ENCODE results near the gene KLK8.
"Not testable (repeated sequence)": the region's sequence is repeated elsewhere in the genome, so short reads cannot be mapped to it uniquely, and the experiment has no call there.

Gene KLK8

GRCh38 chr19:50982186-50982585 lies 19.2 kb downstream of the KLK8 start:
- no peak for DNase-seq (ENCODE audit: low read depth)

- no peak for DNase-seq (ENCODE audit: low read depth)
These were observed 19.7 kb downstream of the KLK8 start for GRCh38 chr19:50981587-50982146.

- DNase-seq (ENCODE audit: low read depth), result no peak
These were observed 21.2 kb downstream of the KLK8 start for GRCh38 chr19:50980208-50980607.

GRCh38 chr19:50979758-50980157 lies 21.6 kb downstream of the KLK8 start:
- DNase-seq (ENCODE audit: low read depth), result no peak

- DNase-seq (ENCODE audit: low read depth), result no peak
These were observed 22.5 kb downstream of the KLK8 start for GRCh38 chr19:50978772-50979390.

GRCh38 chr19:50977626-50978025 lies 23.8 kb downstream of the KLK8 start:
- DNase-seq (ENCODE audit: low read depth), result no peak

- DNase-seq (ENCODE audit: low read depth), result no peak
These were observed 25.6 kb downstream of the KLK8 start for GRCh38 chr19:50975766-50976165.

- no peak for DNase-seq (ENCODE audit: low read depth)
These were observed 26.5 kb downstream of the KLK8 start for GRCh38 chr19:50974702-50975556.

- no peak for DNase-seq (ENCODE audit: low read depth)
These were observed 28.5 kb downstream of the KLK8 start for GRCh38 chr19:50972795-50973376.

GRCh38 chr19:50969810-50970209 lies 31.6 kb downstream of the KLK8 start:
- not testable (repeated sequence) for DNase-seq (ENCODE audit: low read depth)

GRCh38 chr19:50969413-50969760 lies 32.0 kb downstream of the KLK8 start, which contains the start of gene KLK6:
Gene KLK6, minus strand, starts transcription at chr19:50969591. Its CDS starts 1,487 bp downstream, at chr19:50968104.
- no peak for DNase-seq (ENCODE audit: low read depth)

- no peak for DNase-seq (ENCODE audit: low read depth)
These were observed 32.5 kb downstream of the KLK8 start for GRCh38 chr19:50968716-50969412.

- DNase-seq (ENCODE audit: low read depth), result no peak
These were observed 33.3 kb downstream of the KLK8 start for GRCh38 chr19:50967929-50968715.

GRCh38 chr19:50964266-50964665 lies 37.1 kb downstream of the KLK8 start:
- DNase-seq (ENCODE audit: low read depth), result no peak

GRCh38 chr19:50963381-50963780 lies 38.0 kb downstream of the KLK8 start:
- DNase-seq (ENCODE audit: low read depth), result no peak

GRCh38 chr19:50962245-50962644 lies 39.2 kb downstream of the KLK8 start:
- no peak for DNase-seq (ENCODE audit: low read depth)

- DNase-seq (ENCODE audit: low read depth), result no peak
These were observed 41.5 kb downstream of the KLK8 start for GRCh38 chr19:50959731-50960500.

- DNase-seq (ENCODE audit: low read depth), result no peak
These were observed 43.8 kb downstream of the KLK8 start for GRCh38 chr19:50957587-50957986.

- DNase-seq (ENCODE audit: low read depth), result no peak
These were observed 48.5 kb downstream of the KLK8 start, which contains the start of gene KLK5 for GRCh38 chr19:50952910-50953309. Gene KLK5, minus strand, starts transcription at chr19:50953038. Its CDS starts 381 bp downstream, at chr19:50952657.

- no peak for DNase-seq (ENCODE audit: low read depth)
These were observed 51.5 kb downstream of the KLK8 start for GRCh38 chr19:50949861-50950260.

GRCh38 chr19:50947123-50947522 lies 54.3 kb downstream of the KLK8 start:
- no peak for DNase-seq (ENCODE audit: low read depth)
